ENCODE measurements around the gene ADRA2C. TPM values are rescaled to one million over a fixed set of nuclear protein-coding genes. Genes with fewer than 3 reads are reported as not detected.

The ADRA2C gene
- total and polyA plus RNA-seq, 4 experiments from 2014 or later = not detected

GRCh38 chr4:3727847-3728469 is 38.2 kb upstream of the ADRA2C start:
- peaks cover 13 to 14% of the 10 kb centered on the region in 2 donors for H3K27me3 Mint-ChIP-seq
- Histone ChIP-seq H3K36me3 (ENCODE audit: insufficient read depth, low read length) (no peaks in the 10 kb centered on the region), H3K27ac (ENCODE audit: low read depth, low read length) (no peak overlapping the region), H3K27me3 (ENCODE audit: insufficient read depth, low read length) (no peaks in the 10 kb centered on the region), H3K4me1 (ENCODE audit: insufficient read depth, low read length) (no peaks in the 10 kb centered on the region), H3K4me3 (ENCODE audit: low read length in 2 of 2) (no peak overlapping the region), H3K9me3 (ENCODE audit: control insufficient read depth in 1 of 2, low read length in 2 of 2) (no peaks in the 10 kb centered on the region)
- H3K36me3 Mint-ChIP-seq = no peaks in the 10 kb centered on the region
- ChIA-PET CTCF (ENCODE audit: partially characterized antibody) (no interaction called here), POLR2A (ENCODE audit: partially characterized antibody) (no interaction called here)
- no peaks in the 10 kb centered on the region for H3K9me3 Mint-ChIP-seq
- DNase-seq = no peak
- no peak overlapping the region for H3K4me3 Mint-ChIP-seq
- intact Hi-C loops (cut with micrococcal nuclease) = no loop called here
- peaks cover 0 to 5% (median 2%) of the 10 kb centered on the region in 4 donors for H3K4me1 Mint-ChIP-seq
- H3K27ac Mint-ChIP-seq = no peak overlapping the region

- H3K4me3 ChIP-seq (ENCODE audit: low read length in 2 of 2) = no peak overlapping the region
- Mint-ChIP-seq H3K9me3 (no peaks in the 10 kb centered on the region), H3K4me1 (peaks cover 0 to 5% (median 2%) of the 10 kb centered on the region in 4 donors), H3K36me3 (no peaks in the 10 kb centered on the region), H3K27me3 (peaks cover 10 to 11% of the 10 kb centered on the region in 2 donors), H3K27ac (no peak overlapping the region), H3K4me3 (no peak overlapping the region)
- H3K27me3 ChIP-seq (ENCODE audit: insufficient read depth, low read length) = no peaks in the 10 kb centered on the region
- ChIA-PET POLR2A (ENCODE audit: partially characterized antibody) (no interaction called here), CTCF (ENCODE audit: partially characterized antibody) (no interaction called here)
- no peak overlapping the region for H3K27ac ChIP-seq (ENCODE audit: low read depth, low read length)
- intact Hi-C loops (cut with micrococcal nuclease) = no loop called here
- H3K9me3 ChIP-seq (ENCODE audit: control insufficient read depth in 1 of 2, low read length in 2 of 2) = no peaks in the 10 kb centered on the region
- H3K4me1 ChIP-seq (ENCODE audit: insufficient read depth, low read length) = no peaks in the 10 kb centered on the region
- no peak for DNase-seq
- H3K36me3 ChIP-seq (ENCODE audit: insufficient read depth, low read length) = no peaks in the 10 kb centered on the region
Observed at GRCh38 chr4:3729188-3729881, 36.9 kb upstream of the ADRA2C start.

DNA sequence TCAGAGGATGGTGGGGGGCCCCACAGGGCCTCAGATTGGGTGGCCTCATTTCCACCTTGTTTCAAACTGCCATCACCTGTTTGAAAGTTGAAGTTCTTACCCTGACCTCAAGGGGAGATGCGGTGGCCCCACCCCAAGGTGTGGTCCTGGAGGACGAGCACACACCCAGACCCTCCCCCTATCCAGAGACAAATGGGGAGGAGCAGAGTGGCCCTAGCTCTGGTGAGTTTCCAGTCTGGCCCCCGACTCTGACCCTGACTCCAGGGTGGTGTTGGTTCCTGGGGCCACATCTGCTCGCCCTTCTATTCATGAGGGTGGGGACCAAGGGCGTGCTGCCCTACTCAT is 36.3 kb upstream of the ADRA2C start:
- intact Hi-C loops (cut with micrococcal nuclease) = no loop called here
- Histone ChIP-seq H3K4me1 (ENCODE audit: insufficient read depth, low read length) (no peaks in the 10 kb centered on the region), H3K4me3 (ENCODE audit: low read length in 2 of 2) (no peak overlapping the region), H3K27ac (ENCODE audit: low read depth, low read length) (no peak overlapping the region), H3K27me3 (ENCODE audit: insufficient read depth, low read length) (no peaks in the 10 kb centered on the region), H3K9me3 (ENCODE audit: control insufficient read depth in 1 of 2, low read length in 2 of 2) (no peaks in the 10 kb centered on the region), H3K36me3 (ENCODE audit: insufficient read depth, low read length) (no peaks in the 10 kb centered on the region)
- Mint-ChIP-seq H3K36me3 (no peaks in the 10 kb centered on the region), H3K27me3 (peaks cover 5 to 6% of the 10 kb centered on the region in 2 donors), H3K4me1 (peaks cover 0 to 2% (median under 1%) of the 10 kb centered on the region in 4 donors), H3K4me3 (no peak overlapping the region), H3K9me3 (peaks cover 0 to 2% (median 0%) of the 10 kb centered on the region in 8 donors), H3K27ac (no peak overlapping the region)
- POLR2A ChIA-PET (ENCODE audit: partially characterized antibody) = no interaction called here
- CTCF ChIA-PET (ENCODE audit: partially characterized antibody) = no interaction called here
- no peak for DNase-seq

DNA sequence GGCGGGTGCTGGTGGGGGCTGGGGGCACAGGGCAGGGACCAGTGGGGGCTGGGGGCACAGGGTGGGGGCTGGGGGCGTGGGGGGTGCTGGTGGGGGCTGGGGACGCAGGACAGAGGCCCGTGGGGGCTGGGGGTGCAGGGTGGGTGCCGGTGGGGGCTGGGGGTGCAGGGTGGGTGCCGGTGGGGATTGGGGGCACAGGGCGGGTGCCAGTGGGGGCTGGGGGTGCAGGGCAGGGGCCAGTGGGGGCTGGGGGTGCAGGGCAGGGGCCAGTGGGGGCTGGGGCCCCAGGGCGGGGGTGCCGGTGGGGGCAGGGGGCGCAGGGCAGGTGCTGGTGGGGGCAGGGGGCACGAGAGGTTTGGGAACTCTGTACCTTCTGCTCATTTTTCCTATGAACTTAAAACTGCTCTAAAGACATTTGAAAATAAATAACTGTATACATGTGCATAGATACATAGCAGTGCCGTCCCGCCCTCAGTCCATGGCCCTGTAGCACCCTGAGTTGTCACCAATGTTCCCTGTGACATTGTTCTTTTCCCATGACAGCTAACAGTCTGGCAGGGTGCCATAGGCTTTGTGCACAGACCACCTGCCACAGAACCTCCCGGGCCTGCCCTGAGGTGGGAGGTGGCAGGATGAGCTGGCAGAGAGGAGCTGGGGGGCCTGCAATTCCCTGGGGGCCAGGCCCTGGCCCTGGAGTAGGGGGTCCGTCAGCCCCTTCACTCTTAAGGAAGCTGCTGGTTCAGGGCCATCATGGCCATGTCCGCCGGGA is 35.6 kb upstream of the ADRA2C start:
- H3K4me1 ChIP-seq (ENCODE audit: insufficient read depth, low read length) = no peaks in the 10 kb centered on the region

DNA sequence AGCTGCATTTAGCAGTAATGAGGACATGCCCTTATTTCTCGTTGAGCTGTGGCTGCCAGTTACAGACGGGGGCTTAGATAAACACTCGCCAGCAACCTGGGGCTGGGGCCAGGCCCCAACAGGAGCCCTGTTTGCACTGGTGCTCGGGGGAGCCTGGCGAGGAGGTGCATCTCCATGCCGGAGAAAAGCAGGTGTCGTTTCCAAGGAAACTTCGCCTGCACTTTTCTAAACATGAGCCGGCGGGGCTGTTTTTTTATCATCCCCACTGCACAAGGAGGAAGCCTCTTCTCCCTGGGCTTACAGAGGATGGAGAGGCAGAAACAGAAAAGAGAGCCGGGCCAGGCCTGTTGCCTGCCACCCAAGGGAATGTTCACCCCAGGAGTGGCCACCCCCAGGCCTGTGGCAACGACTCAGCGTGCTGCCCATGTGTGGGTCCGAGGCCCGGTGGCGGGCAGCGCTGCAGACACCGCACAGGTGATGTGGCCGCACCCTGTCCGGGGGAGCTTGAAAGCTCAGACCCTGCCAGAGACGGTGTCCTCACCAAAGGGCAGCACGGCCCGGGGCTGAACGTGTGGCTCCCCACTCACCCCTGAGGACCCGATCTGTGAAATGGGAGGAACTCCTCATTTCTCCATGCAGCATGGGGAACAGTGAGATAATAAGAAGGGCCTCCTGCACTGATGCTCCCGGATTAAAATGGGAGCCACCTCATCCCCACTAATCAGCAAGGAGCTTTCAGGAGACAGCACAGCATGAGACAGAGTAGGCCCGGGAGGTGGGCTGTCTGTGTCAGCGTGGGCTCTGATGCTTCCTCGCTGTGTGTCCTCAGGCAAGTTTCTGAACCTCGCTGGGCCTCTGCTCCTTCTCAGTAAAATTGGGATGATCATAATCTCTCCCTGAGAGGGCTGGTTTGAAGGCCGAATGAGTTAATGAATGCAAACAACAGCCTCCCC is 33.8 kb upstream of the ADRA2C start:
- Mint-ChIP-seq H3K4me1 (peaks cover 0 to 2% (median under 1%) of the 10 kb centered on the region in 4 donors), H3K4me3 (no peak overlapping the region), H3K9me3 (peaks cover 0 to 3% (median 0%) of the 10 kb centered on the region in 8 donors), H3K36me3 (no peaks in the 10 kb centered on the region), H3K27me3 (peaks cover 7 to 10% of the 10 kb centered on the region in 2 donors), H3K27ac (no peak overlapping the region)
- no peaks in the 10 kb centered on the region for H3K9me3 ChIP-seq (ENCODE audit: control insufficient read depth in 1 of 2, low read length in 2 of 2)
- no peaks in the 10 kb centered on the region for H3K4me1 ChIP-seq (ENCODE audit: insufficient read depth, low read length)
- DNase-seq = no peak
- H3K27ac ChIP-seq (ENCODE audit: low read depth, low read length) = no peak overlapping the region
- no peak overlapping the region for H3K4me3 ChIP-seq (ENCODE audit: low read length in 2 of 2)
- H3K36me3 ChIP-seq (ENCODE audit: insufficient read depth, low read length) = no peaks in the 10 kb centered on the region
- intact Hi-C loops (cut with micrococcal nuclease) = no loop called here
- POLR2A ChIA-PET (ENCODE audit: partially characterized antibody) = no interaction called here
- CTCF ChIA-PET (ENCODE audit: partially characterized antibody) = no interaction called here
- no peaks in the 10 kb centered on the region for H3K27me3 ChIP-seq (ENCODE audit: insufficient read depth, low read length)

More for the DNA sequence above, 35.6 kb upstream of the ADRA2C start:
- H3K27ac ChIP-seq (ENCODE audit: low read depth, low read length) = no peak overlapping the region
- Mint-ChIP-seq H3K4me1 (peaks cover 0 to 2% (median under 1%) of the 10 kb centered on the region in 4 donors), H3K27me3 (peaks cover 5 to 6% of the 10 kb centered on the region in 2 donors), H3K27ac (no peak overlapping the region), H3K4me3 (no peak overlapping the region), H3K9me3 (peaks cover 0 to 2% (median 0%) of the 10 kb centered on the region in 8 donors), H3K36me3 (no peaks in the 10 kb centered on the region)
- no peak for DNase-seq
- CTCF ChIA-PET (ENCODE audit: partially characterized antibody) = no interaction called here
- intact Hi-C loops (cut with micrococcal nuclease) = no loop called here
- no peaks in the 10 kb centered on the region for H3K9me3 ChIP-seq (ENCODE audit: control insufficient read depth in 1 of 2, low read length in 2 of 2)
- H3K27me3 ChIP-seq (ENCODE audit: insufficient read depth, low read length) = no peaks in the 10 kb centered on the region
- POLR2A ChIA-PET (ENCODE audit: partially characterized antibody) = no interaction called here
- no peaks in the 10 kb centered on the region for H3K36me3 ChIP-seq (ENCODE audit: insufficient read depth, low read length)
- H3K4me3 ChIP-seq (ENCODE audit: low read length in 2 of 2) = no peak overlapping the region

DNA sequence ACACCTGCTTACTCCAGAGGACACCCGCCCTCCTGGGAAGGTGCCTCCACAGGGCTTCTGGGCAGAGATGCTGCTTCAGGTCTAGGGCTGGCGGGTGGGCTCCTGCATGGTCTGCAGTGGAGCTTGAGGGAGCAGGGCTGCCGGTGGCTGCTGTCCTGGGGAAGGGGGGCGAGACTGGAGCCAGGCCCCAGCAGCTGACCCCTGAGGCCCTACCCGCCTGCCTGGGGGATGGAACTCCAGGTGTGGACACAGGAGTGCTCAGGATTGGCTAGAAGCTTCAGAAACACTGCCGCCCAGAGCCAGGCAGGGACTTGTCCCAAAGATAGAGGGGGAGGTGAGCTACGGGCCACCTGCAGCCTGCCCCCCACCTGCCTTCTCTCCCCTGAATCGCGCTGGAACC is 33.0 kb upstream of the ADRA2C start:
- peaks cover 0 to 3% (median 0%) of the 10 kb centered on the region in 8 donors for H3K9me3 Mint-ChIP-seq
- POLR2A ChIA-PET (ENCODE audit: partially characterized antibody) = no interaction called here

More for the DNA sequence above, 33.0 kb upstream of the ADRA2C start:
- Mint-ChIP-seq H3K4me1 (peaks cover 0 to 2% (median under 1%) of the 10 kb centered on the region in 4 donors), H3K36me3 (no peaks in the 10 kb centered on the region), H3K27ac (no peak overlapping the region), H3K4me3 (no peak overlapping the region), H3K27me3 (peaks cover 12 to 14% of the 10 kb centered on the region in 2 donors)
- no peak overlapping the region for H3K4me3 ChIP-seq (ENCODE audit: low read length in 2 of 2)
- H3K36me3 ChIP-seq (ENCODE audit: insufficient read depth, low read length) = no peaks in the 10 kb centered on the region
- no peaks in the 10 kb centered on the region for H3K4me1 ChIP-seq (ENCODE audit: insufficient read depth, low read length)
- no peak for DNase-seq
- no peaks in the 10 kb centered on the region for H3K9me3 ChIP-seq (ENCODE audit: control insufficient read depth in 1 of 2, low read length in 2 of 2)
- H3K27me3 ChIP-seq (ENCODE audit: insufficient read depth, low read length) = no peaks in the 10 kb centered on the region
- H3K27ac ChIP-seq (ENCODE audit: low read depth, low read length) = no peak overlapping the region
- intact Hi-C loops (cut with micrococcal nuclease) = no loop called here
- CTCF ChIA-PET (ENCODE audit: partially characterized antibody) = no interaction called here

Measured in CD4-positive, alpha-beta memory T cell (primary cell).